ENCODE data around the gene KCNJ6. TPM values are rescaled to one million over a fixed set of nuclear protein-coding genes. Genes with fewer than 3 reads are reported as not detected.

The KCNJ6 gene
- total and polyA plus RNA-seq, 9 of the 15 experiments (the other 6 are each of a cell fraction or from before 2014, with no cell fraction given), result 0.06 to 0.21 (median 0.13) TPM; not detected in 1

GRCh38 chr21:37916310-37917051 is at the start of gene KCNJ6 (continued):
- peak; percentile 67 to 94 (median 74) for TF ChIP-seq CTCF (IDR thresholded peaks at IDR 0.05 in 2 of 3, conservative IDR thresholded peaks at IDR 0.05 in 1 of 3; ENCODE audit: insufficient read depth in 2 of 3, low read depth in 1 of 3, low read length in 3 of 3)
- peak; percentile 49; the same call in 1 of the 2 replicates for TF ChIP-seq RB1 (IDR thresholded peaks at IDR 0.05; ENCODE audit: low read depth)
- TF ChIP-seq SNAPC5 (CRISPR knock-in tag; IDR thresholded peaks at IDR 0.05), result no peak
- no peak for TF ChIP-seq SMAD4 (CRISPR knock-in tag; conservative IDR thresholded peaks at IDR 0.05)
- 0 out of 2 replicates have a peak, but pooled peaks have one; percentile 17 for TF ChIP-seq CXXC5 (CRISPR knock-in tag; IDR thresholded peaks at IDR 0.05)
- peak; percentile 24 for TF ChIP-seq HNRNPLL (IDR thresholded peaks at IDR 0.05; ENCODE audit: low read depth, low read length, poor library complexity, severe bottlenecking)
- peak; percentile 39 to 48; a peak in 3 of 4 replicates for TF ChIP-seq NRF1 (conservative IDR thresholded peaks at IDR 0.05 in 1 of 2, IDR thresholded peaks at IDR 0.05 in 1 of 2)
- TF ChIP-seq HIVEP1 (CRISPR knock-in tag; IDR thresholded peaks at IDR 0.05), result no peak
- no peak for TF ChIP-seq IRF1 (CRISPR knock-in tag; IDR thresholded peaks at IDR 0.05; ENCODE audit: borderline replicate concordance)
- peak; percentile 11 to 91; a peak in 2 of 4 replicates for TF ChIP-seq MAZ (CRISPR knock-in tag; conservative IDR thresholded peaks at IDR 0.05 in 1 of 2, IDR thresholded peaks at IDR 0.05 in 1 of 2)
- TF ChIP-seq LARP7 (IDR thresholded peaks at IDR 0.05), result no peak
- peak in 1 of 2 experiments; percentile 54 for TF ChIP-seq E2F6 (IDR thresholded peaks at IDR 0.05; ENCODE audit: borderline replicate concordance in 1 of 2, extremely low read depth in 1 of 2, insufficient read depth in 1 of 2, insufficient read length in 1 of 2, low read depth in 1 of 2, low read length in 1 of 2, poor library complexity in 1 of 2, severe bottlenecking in 1 of 2)
- TF ChIP-seq REST (IDR thresholded peaks at IDR 0.05; ENCODE audit: borderline replicate concordance), result peak; percentile 45
- TF ChIP-seq REST (CRISPR knock-in tag; IDR thresholded peaks at IDR 0.05; ENCODE audit: low read depth), result no peak

Measured in K562 (cell line).